H1 (cell line): ENCODE data around the gene KRTAP10-12. TPM values are rescaled to one million over a fixed set of nuclear protein-coding genes. Genes with fewer than 3 reads are reported as not detected.

Experiments used
- CTCF ChIA-PET: fragments of 300-600 bp; sonication (Branson Sonifier 250); formaldehyde crosslinking; loops from one replicate; lab custom pipeline; 2021; ENCODE audit not compliant: partially characterized antibody; lab: Charles Lee
- POLR2A ChIA-PET: fragments of 300-600 bp; sonication (Branson Sonifier 250); formaldehyde crosslinking; loops from one replicate; lab custom pipeline; 2021; ENCODE audit warnings: inconsistent platforms; ENCODE audit not compliant: partially characterized antibody; lab: Charles Lee
- DNase-seq, 2 experiments: peaks; one replicate each; pipeline versions ENCODE4 v3.0.0 to v3.0.0-alpha.2; 2010 to 2022; ENCODE audit warnings: low spot score in 2 of 2, low read depth in 1 of 2, mixed read lengths in 1 of 2
- FAIRE-seq: peaks from 2 replicates; lab custom pipeline; 2011; peaks lifted over from hg19 to GRCh38; lab: Jason Lieb, UNC
- H2AFZ ChIP-seq: 2 replicates; pipeline ENCODE4 v1.8.1; 2012; ENCODE audit warnings: low read length, inconsistent platforms
- H2AK5ac ChIP-seq: 2 replicates; pipeline ENCODE4 v1.6.1; 2013; ENCODE audit warnings: low read depth, low read length
- H2BK120ac ChIP-seq: replicated peaks from 2 replicates; pipeline ENCODE3; 2013; ENCODE audit warnings: low read depth, low read length, inconsistent platforms
- H2BK12ac ChIP-seq: 2 replicates; pipeline ENCODE4 v1.6.1; 2013; ENCODE audit warnings: low read depth, low read length
- H2BK15ac ChIP-seq: 2 replicates; pipeline ENCODE4 v1.6.1; 2013; ENCODE audit warnings: low read length
- H2BK20ac ChIP-seq: 2 replicates; pipeline ENCODE4 v1.6.1; 2013; ENCODE audit warnings: low read length
- H2BK5ac ChIP-seq: 2 replicates; pipeline ENCODE4 v1.6.1; 2013; ENCODE audit warnings: low read depth, low read length
- H3K14ac ChIP-seq: 2 replicates; pipeline ENCODE4 v1.6.1; 2013; ENCODE audit warnings: inconsistent platforms; ENCODE audit not compliant: insufficient read length
- H3K18ac ChIP-seq: 2 replicates; pipeline ENCODE4 v1.6.1; 2013; ENCODE audit warnings: low read length; ENCODE audit errors: extremely low read depth
- H3K23ac ChIP-seq: 2 replicates; pipeline ENCODE4 v1.6.1; 2013; ENCODE audit warnings: inconsistent platforms; ENCODE audit not compliant: insufficient read length
- H3K23me2 ChIP-seq: 2 replicates; pipeline ENCODE4 v1.6.1; 2013; ENCODE audit warnings: low read depth, low read length
- H3K27ac ChIP-seq: 2 replicates; pipeline ENCODE4 v1.6.1; 2011; ENCODE audit warnings: low read depth, low read length, inconsistent platforms
- H3K27me3 ChIP-seq, 4 experiments: replicated peaks in 1 of 4; 1 replicate in 1 of 4; 2 replicates in 3 of 4; pipeline versions ENCODE4 v1.6.1 to v1.8.1; 2011 to 2013; ENCODE audit warnings: low read length in 3 of 4, mild to moderate bottlenecking in 3 of 4, inconsistent platforms in 2 of 4, mixed read lengths in 2 of 4, moderate library complexity in 1 of 4; ENCODE audit not compliant: control insufficient read depth in 3 of 4, insufficient read depth in 3 of 4; ENCODE audit errors: extremely low read depth in 1 of 4
- H3K36me3 ChIP-seq, 4 experiments: 2 replicates each; pipeline versions ENCODE4 v1.6.1 to v1.8.1; 2011 to 2013; ENCODE audit warnings: mild to moderate bottlenecking in 4 of 4, low read length in 3 of 4, moderate library complexity in 2 of 4, control low read depth in 1 of 4, inconsistent platforms in 1 of 4; ENCODE audit not compliant: insufficient read depth in 4 of 4, control insufficient read depth in 2 of 4
- H3K4ac ChIP-seq: replicated peaks from 2 replicates; pipeline ENCODE3; 2013; ENCODE audit warnings: low read length, low read depth, mixed read lengths, inconsistent platforms; ENCODE audit not compliant: insufficient read length
- H3K4me1 ChIP-seq, 4 experiments: replicated peaks in 1 of 4; 1 replicate in 1 of 4; 2 replicates in 3 of 4; pipeline versions ENCODE4 v1.6.1 to v1.8.1; 2011 to 2013; ENCODE audit warnings: low read length in 3 of 4, inconsistent platforms in 2 of 4, mixed read lengths in 1 of 4; ENCODE audit not compliant: insufficient read depth in 4 of 4, control insufficient read depth in 3 of 4
- H3K4me2 ChIP-seq, 2 experiments: 2 replicates each; pipeline versions ENCODE4 v1.6.1 to v1.8.1; 2011 to 2013; ENCODE audit warnings: low read depth in 2 of 2, low read length in 2 of 2, control low read depth in 1 of 2, inconsistent platforms in 1 of 2, mild to moderate bottlenecking in 1 of 2; ENCODE audit not compliant: insufficient read depth in 1 of 2
- H3K4me3 ChIP-seq, 4 experiments: fragments of 200-600, 300-600 bp in 1 of 4; sonication (generic), shearing (Covaris generic), sonication (Bioruptor Twin) in 1 of 4; 2 replicates each; pipeline versions ENCODE4 v1.5.1 to v1.8.1; 2011 to 2016; ENCODE audit warnings: low read length in 4 of 4, low read depth in 3 of 4, control low read depth in 2 of 4, inconsistent platforms in 2 of 4, mild to moderate bottlenecking in 2 of 4, mixed read lengths in 1 of 4, moderate library complexity in 1 of 4; ENCODE audit not compliant: insufficient read depth in 2 of 4; ENCODE audit errors: extremely low read depth in 1 of 4
- H3K56ac ChIP-seq: replicated peaks from 2 replicates; pipeline ENCODE3; 2013; ENCODE audit warnings: low read depth, mild to moderate bottlenecking, mixed read lengths, low read length, inconsistent platforms; ENCODE audit not compliant: insufficient read length
- H3K79me1 ChIP-seq: 2 replicates; pipeline ENCODE4 v1.6.1; 2013; ENCODE audit warnings: low read depth, low read length, control low read depth
- H3K79me2 ChIP-seq, 2 experiments: 2 replicates each; pipeline versions ENCODE4 v1.6.1 to v1.8.1; 2012 to 2013; ENCODE audit warnings: low read length in 2 of 2, mild to moderate bottlenecking in 2 of 2, inconsistent platforms in 1 of 2; ENCODE audit not compliant: insufficient read depth in 2 of 2, control insufficient read depth in 1 of 2
- H3K9ac ChIP-seq, 4 experiments: replicated peaks in 1 of 4; 1 replicate in 1 of 4; 2 replicates in 3 of 4; pipeline versions ENCODE4 v1.6.1 to v1.8.1; 2011 to 2013; ENCODE audit warnings: low read depth in 3 of 4, low read length in 3 of 4, control low read depth in 2 of 4, mild to moderate bottlenecking in 2 of 4, moderate library complexity in 2 of 4, inconsistent platforms in 1 of 4; ENCODE audit errors: extremely low read depth in 1 of 4
- H3K9me3 ChIP-seq, 2 experiments: 2 replicates each; pipeline versions ENCODE4 v1.6.1 to v1.8.1; 2012 to 2013; ENCODE audit warnings: mild to moderate bottlenecking in 2 of 2, moderate library complexity in 2 of 2, control low read depth in 1 of 2, inconsistent platforms in 1 of 2, low read depth in 1 of 2, low read length in 1 of 2, mixed read lengths in 1 of 2; ENCODE audit not compliant: insufficient read depth in 2 of 2
- H4K20me1 ChIP-seq, 2 experiments: replicated peaks in 1 of 2; 2 replicates each; pipeline versions ENCODE3 to v1.8.1; 2011 to 2013; ENCODE audit warnings: inconsistent platforms in 2 of 2, low read length in 2 of 2, mild to moderate bottlenecking in 1 of 2; ENCODE audit not compliant: insufficient read depth in 2 of 2, control insufficient read depth in 1 of 2
- H4K5ac ChIP-seq: 2 replicates; pipeline ENCODE4 v1.6.1; 2013; ENCODE audit warnings: low read length, low read depth, mixed read lengths, inconsistent platforms; ENCODE audit not compliant: insufficient read length
- H4K8ac ChIP-seq: 2 replicates; pipeline ENCODE4 v1.8.0; 2013; ENCODE audit warnings: mild to moderate bottlenecking, moderate library complexity, low read length, inconsistent platforms; ENCODE audit not compliant: insufficient read depth; ENCODE audit errors: extremely low read depth
- H4K91ac ChIP-seq: replicated peaks from 2 replicates; pipeline ENCODE3; 2013; ENCODE audit warnings: low read length, mixed read lengths, inconsistent platforms; ENCODE audit not compliant: insufficient read length
- BCL11A ChIP-seq, 2 experiments: IDR thresholded peaks; one replicate each; pipeline ENCODE4 v1.6.1; 2011; ENCODE audit warnings: low read depth in 2 of 2, low read length in 2 of 2, mild to moderate bottlenecking in 2 of 2
- BRCA1 ChIP-seq: IDR thresholded peaks from 2 replicates; pipeline ENCODE4 v1.6.1; 2012; ENCODE audit warnings: low read depth, low read length, improper control_type of control experiment
- CBX5 ChIP-seq: fragments of 300-800, 300-1000 bp; sonication (generic); IDR thresholded peaks from 2 replicates; pipeline ENCODE4 v1.7.1; 2016; ENCODE audit warnings: antibody characterized with exemption, low read length, low read depth
- CEBPB ChIP-seq: IDR thresholded peaks from 2 replicates; pipeline ENCODE4 v1.6.1; 2012; ENCODE audit warnings: low read depth, low read length
- CREB1 ChIP-seq: IDR thresholded peaks from 2 replicates; pipeline ENCODE4 v1.6.1; 2012; ENCODE audit warnings: inconsistent platforms
- EP300 ChIP-seq, 2 experiments: IDR thresholded peaks; 1 replicate in 1 of 2; 2 replicates in 1 of 2; pipeline ENCODE4 v1.6.1; 2011 to 2012; ENCODE audit warnings: low read depth in 2 of 2, low read length in 2 of 2, mild to moderate bottlenecking in 2 of 2, borderline replicate concordance in 1 of 2, inconsistent platforms in 1 of 2, moderate library complexity in 1 of 2
- KDM4A ChIP-seq: IDR thresholded peaks from one replicate; pipeline ENCODE4 v1.7.1; 2012; ENCODE audit warnings: low read depth, mild to moderate bottlenecking, moderate library complexity, low read length, inconsistent platforms; ENCODE audit not compliant: severe bottlenecking
- KDM5A ChIP-seq: fragments of 200-600 bp; IDR thresholded peaks from 2 replicates; pipeline ENCODE4 v1.7.1; 2012; ENCODE audit warnings: mild to moderate bottlenecking, low read length, inconsistent platforms, mixed read lengths
- POU5F1 ChIP-seq: IDR thresholded peaks from 2 replicates; pipeline ENCODE4 v1.6.1; 2011; ENCODE audit warnings: low read depth, mild to moderate bottlenecking, low read length, moderate library complexity
- RBBP5 ChIP-seq: IDR thresholded peaks from 2 replicates; pipeline ENCODE4 v1.7.1; 2012; ENCODE audit warnings: low read depth, mild to moderate bottlenecking, inconsistent platforms, low read length, moderate library complexity, borderline replicate concordance
- SIX5 ChIP-seq: IDR thresholded peaks from 2 replicates; pipeline ENCODE4 v1.6.1; 2011; ENCODE audit warnings: mild to moderate bottlenecking, low read depth, low read length
- SP1 ChIP-seq: IDR thresholded peaks from 2 replicates; pipeline ENCODE4 v1.6.1; 2011; ENCODE audit warnings: low read depth, low read length
- WGBS, 2 experiments: shearing (Covaris generic) in 1 of 2; methylation state at CpG; one replicate each; pipeline versions ENCODE4 v1.1.6 to v1.1.7; 2013 to 2015; ENCODE audit warnings: low lambda C conversion rate in 2 of 2, mixed read lengths in 2 of 2, inconsistent platforms in 1 of 2, low coverage in 1 of 2, missing lambda C conversion rate in 1 of 2; ENCODE audit not compliant: insufficient replicate concordance in 2 of 2, insufficient coverage in 1 of 2, insufficient read length in 1 of 2; ENCODE audit errors: extremely low coverage in 1 of 2, missing lambda C conversion rate in 1 of 2; 5-methylcytosine and 5-hydroxymethylcytosine counted together
- polyA plus RNA-seq, 7 experiments: library from polyadenylated mRNA; depleted of rRNA in 3 of 7; stranded (reverse) in 5 of 7; unstranded in 2 of 7; fragments of >200 nt in 5 of 7; fragments of 200-250 nt in 2 of 7; gene quantifications; 1 replicate in 5 of 7; 2 replicates in 1 of 7; 4 replicates in 1 of 7; pipeline versions ENCODE4 v1.2.1 to v1.2.3, GENCODE V29; 2011 to 2013; ENCODE audit warnings: missing spikeins in 2 of 7, mixed read lengths in 2 of 7
- total RNA-seq: library from RNA; stranded (reverse); fragmentation: NEBNext Ultra II Directional; extraction: Animal tissue kit (Norgen Biotek cat#: 25700); gene quantifications from 2 replicates; pipeline ENCODE4 v1.2.1, GENCODE V29; 2021

The KRTAP10-12 gene
- total and polyA plus RNA-seq, 2 of the 8 experiments (the other 6 are each of a cell fraction or from before 2014, with no cell fraction given) = not detected

DNA sequence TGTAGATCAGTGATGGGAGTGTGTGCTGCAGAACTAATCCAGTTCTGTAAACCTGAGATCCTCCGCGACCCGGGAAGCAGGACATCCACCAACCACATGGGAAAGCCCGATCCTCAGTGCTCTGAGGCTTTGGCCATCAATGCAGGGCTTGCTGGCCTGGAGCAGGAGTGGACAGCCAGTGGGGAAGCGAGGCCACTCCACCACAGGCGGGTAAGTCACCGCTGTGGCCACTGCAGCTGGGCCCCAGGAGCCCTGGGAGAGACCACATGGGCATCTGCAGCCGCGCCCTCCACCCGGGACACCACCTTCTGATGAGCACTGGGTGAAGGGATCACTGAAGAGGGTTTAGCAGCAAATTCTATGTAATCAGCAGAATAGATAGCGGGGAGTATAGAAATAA lies 15.8 kb upstream of the KRTAP10-12 start:
- no peak overlapping the region for H4K91ac ChIP-seq
- no peak overlapping the region; the same call in 1 of the 2 replicates for H4K8ac ChIP-seq
- no peak overlapping the region for H2BK20ac ChIP-seq
- CTCF ChIA-PET = interaction anchor here (1.5 kb wide), 1 partner anchor 10 kb away, joined by 3 read pairs; no protein-coding TSS in a partner anchor
- H3K23ac ChIP-seq = no peak overlapping the region
- H3K18ac ChIP-seq = no peak overlapping the region
- H3K4ac ChIP-seq = no peak overlapping the region
- no peaks in the 10 kb centered on the region for H3K23me2 ChIP-seq
- no peak for DNase-seq
- no peak overlapping the region for H2AK5ac ChIP-seq
- no peak overlapping the region for H2AFZ ChIP-seq
- no peak overlapping the region for H4K5ac ChIP-seq
- no peak overlapping the region for H3K27ac ChIP-seq
- H3K14ac ChIP-seq = no peak overlapping the region
- no peaks in the 10 kb centered on the region for H3K79me1 ChIP-seq
- H3K56ac ChIP-seq = no peak overlapping the region
- TF ChIP-seq CREB1 (no peak), EP300 (IDR thresholded peaks at IDR 0.05; ENCODE audit: borderline replicate concordance in 1 of 2, low read depth in 2 of 2, low read length in 2 of 2) (no peak), SIX5 (no peak), KDM5A (no peak), CBX5 (no peak), POU5F1 (no peak), RBBP5 (no peak), SP1 (no peak), BCL11A (IDR thresholded peaks at IDR 0.05; ENCODE audit: low read depth in 2 of 2, low read length in 2 of 2) (no peak), KDM4A (no peak), BRCA1 (no peak), CEBPB (no peak)
- no peak overlapping the region for H3K4me3 ChIP-seq
- H3K4me2 ChIP-seq = no peak overlapping the region
- POLR2A ChIA-PET = no interaction called here
- no peaks in the 10 kb centered on the region for H3K9me3 ChIP-seq
- WGBS, 2 experiments = 77% methylated on average over 11 of the region's 11 CpGs; no CpG with 5 or more reads in 1 of the 2 experiments
- no peak for FAIRE-seq
- 0 out of 8 replicates have a peak, but pooled peaks cover 0 to 2% (median 0%) of the 10 kb centered on the region in 4 experiments for H3K36me3 ChIP-seq
- H4K20me1 ChIP-seq = no peaks in the 10 kb centered on the region
- no peaks in the 10 kb centered on the region for H3K27me3 ChIP-seq
- H3K79me2 ChIP-seq = no peaks in the 10 kb centered on the region
- H3K9ac ChIP-seq = no peak overlapping the region
- no peak overlapping the region for H2BK5ac ChIP-seq
- no peak overlapping the region for H2BK12ac ChIP-seq
- H2BK15ac ChIP-seq = no peak overlapping the region
- H3K4me1 ChIP-seq = peaks cover 0 to 1% (median 0%) of the 10 kb centered on the region in 4 experiments; a peak in 2 of 7 replicates
- H2BK120ac ChIP-seq = no peak overlapping the region
